ENCODE measurements around the gene DENND6B.

DNA sequence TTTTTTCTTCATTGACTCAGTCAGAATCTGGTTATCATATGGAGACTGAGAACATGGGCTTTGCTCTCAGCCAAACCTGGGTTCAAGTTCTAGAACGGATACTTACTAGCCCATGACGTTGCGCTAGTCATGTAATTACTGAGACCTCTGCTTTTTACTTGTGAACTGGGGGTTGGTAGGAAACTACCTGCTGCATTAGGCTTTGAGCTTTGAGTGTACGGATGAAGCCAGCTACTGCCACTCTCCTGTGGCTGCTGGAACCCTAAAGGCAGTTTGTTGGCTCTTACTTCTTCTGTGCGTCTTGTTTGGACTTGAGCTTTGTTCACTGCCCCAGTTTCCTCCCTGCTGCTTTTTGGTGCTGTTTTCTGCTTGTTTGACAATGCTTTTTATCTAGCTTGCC is 34.4 kb upstream of the DENND6B start:
- TF ChIP-seq, protein P1, sequence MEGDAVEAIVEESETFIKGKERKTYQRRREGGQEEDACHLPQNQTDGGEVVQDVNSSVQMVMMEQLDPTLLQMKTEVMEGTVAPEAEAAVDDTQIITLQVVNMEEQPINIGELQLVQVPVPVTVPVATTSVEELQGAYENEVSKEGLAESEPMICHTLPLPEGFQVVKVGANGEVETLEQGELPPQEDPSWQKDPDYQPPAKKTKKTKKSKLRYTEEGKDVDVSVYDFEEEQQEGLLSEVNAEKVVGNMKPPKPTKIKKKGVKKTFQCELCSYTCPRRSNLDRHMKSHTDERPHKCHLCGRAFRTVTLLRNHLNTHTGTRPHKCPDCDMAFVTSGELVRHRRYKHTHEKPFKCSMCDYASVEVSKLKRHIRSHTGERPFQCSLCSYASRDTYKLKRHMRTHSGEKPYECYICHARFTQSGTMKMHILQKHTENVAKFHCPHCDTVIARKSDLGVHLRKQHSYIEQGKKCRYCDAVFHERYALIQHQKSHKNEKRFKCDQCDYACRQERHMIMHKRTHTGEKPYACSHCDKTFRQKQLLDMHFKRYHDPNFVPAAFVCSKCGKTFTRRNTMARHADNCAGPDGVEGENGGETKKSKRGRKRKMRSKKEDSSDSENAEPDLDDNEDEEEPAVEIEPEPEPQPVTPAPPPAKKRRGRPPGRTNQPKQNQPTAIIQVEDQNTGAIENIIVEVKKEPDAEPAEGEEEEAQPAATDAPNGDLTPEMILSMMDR (CRISPR knock-in tag; IDR thresholded peaks at IDR 0.05): no peak
- TF ChIP-seq ZNF670 (CRISPR knock-in tag; IDR thresholded peaks at IDR 0.05; ENCODE audit: borderline replicate concordance): no peak
- no peak for TF ChIP-seq ZNF792 (CRISPR knock-in tag; IDR thresholded peaks at IDR 0.05)
- TF ChIP-seq, protein P2, sequence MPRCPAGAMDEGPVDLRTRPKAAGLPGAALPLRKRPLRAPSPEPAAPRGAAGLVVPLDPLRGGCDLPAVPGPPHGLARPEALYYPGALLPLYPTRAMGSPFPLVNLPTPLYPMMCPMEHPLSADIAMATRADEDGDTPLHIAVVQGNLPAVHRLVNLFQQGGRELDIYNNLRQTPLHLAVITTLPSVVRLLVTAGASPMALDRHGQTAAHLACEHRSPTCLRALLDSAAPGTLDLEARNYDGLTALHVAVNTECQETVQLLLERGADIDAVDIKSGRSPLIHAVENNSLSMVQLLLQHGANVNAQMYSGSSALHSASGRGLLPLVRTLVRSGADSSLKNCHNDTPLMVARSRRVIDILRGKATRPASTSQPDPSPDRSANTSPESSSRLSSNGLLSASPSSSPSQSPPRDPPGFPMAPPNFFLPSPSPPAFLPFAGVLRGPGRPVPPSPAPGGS (CRISPR knock-in tag; IDR thresholded peaks at IDR 0.05): no peak
- no peak for TF ChIP-seq HCFC1 (IDR thresholded peaks at IDR 0.05; ENCODE audit: low read depth, low read length)

All from HepG2 (cell line).